ENCODE measurements around the gene THUMPD1.

The THUMPD1 gene

GRCh38 chr16:20689668-20690067, 52.0 kb downstream of the THUMPD1 start:
- DNase-seq, result no peak

GRCh38 chr16:20683812-20684211, 57.8 kb downstream of the THUMPD1 start:
- DNase-seq, result no peak
